Muscle layer of duodenum (tissue), 2 donors: Measurements from ENCODE around the gene ZNF629.
"Not testable (repeated sequence)": the region's sequence is repeated elsewhere in the genome, so short reads cannot be mapped to it uniquely, and the experiment has no call there.

Experiments
- H3K27ac ChIP-seq: one replicate; pipeline ENCODE4 v1.7.0; 2013; ENCODE audit warnings: mild to moderate bottlenecking, low read length
- H3K27me3 ChIP-seq: one replicate; pipeline ENCODE4 v1.7.0; 2013; ENCODE audit warnings: low read depth, mild to moderate bottlenecking, control low read depth, low read length
- H3K36me3 ChIP-seq, 2 donors: one replicate each; pipeline ENCODE4 v1.7.0; 2013; ENCODE audit warnings: low read length in 2 of 2, control low read depth in 1 of 2, mild to moderate bottlenecking in 1 of 2; ENCODE audit not compliant: insufficient read depth in 2 of 2, control insufficient read depth in 1 of 2
- H3K4me1 ChIP-seq, 2 donors: one replicate each; pipeline ENCODE4 v1.7.0; 2013; ENCODE audit warnings: low read length in 2 of 2, mild to moderate bottlenecking in 2 of 2, control low read depth in 1 of 2, moderate library complexity in 1 of 2; ENCODE audit not compliant: insufficient read depth in 2 of 2, control insufficient read depth in 1 of 2
- H3K4me3 ChIP-seq, 2 donors: one replicate each; pipeline ENCODE4 v1.7.0; 2013; ENCODE audit warnings: low read length in 2 of 2, low read depth in 1 of 2, mild to moderate bottlenecking in 1 of 2
- H3K9me3 ChIP-seq, 2 donors: one replicate each; pipeline ENCODE4 v1.7.0; 2013; ENCODE audit warnings: low read length in 2 of 2, control low read depth in 1 of 2, mild to moderate bottlenecking in 1 of 2; ENCODE audit not compliant: control insufficient read depth in 1 of 2
- donor health status: healthy.

ZNF629 gene

GRCh38 chr16:30786936-30787612 is at the start of gene ZNF629:
TSS of gene ZNF629 (minus strand) at chr16:30787205. CDS start at chr16:30784482, 2,723 bp downstream.
- Histone ChIP-seq H3K4me1 (peaks cover 7 to 18% of the 10 kb centered on the region in 2 donors), H3K36me3 (peaks cover 0 to 23% of the 10 kb centered on the region in 2 donors), H3K4me3 (peak within 1 kb of the TSS; percentile 71 to 76), H3K9me3 (no peaks in the 10 kb centered on the region), H3K27me3 (no peaks in the 10 kb centered on the region), H3K27ac (peak within 1 kb of the TSS; percentile 82)

DNA sequence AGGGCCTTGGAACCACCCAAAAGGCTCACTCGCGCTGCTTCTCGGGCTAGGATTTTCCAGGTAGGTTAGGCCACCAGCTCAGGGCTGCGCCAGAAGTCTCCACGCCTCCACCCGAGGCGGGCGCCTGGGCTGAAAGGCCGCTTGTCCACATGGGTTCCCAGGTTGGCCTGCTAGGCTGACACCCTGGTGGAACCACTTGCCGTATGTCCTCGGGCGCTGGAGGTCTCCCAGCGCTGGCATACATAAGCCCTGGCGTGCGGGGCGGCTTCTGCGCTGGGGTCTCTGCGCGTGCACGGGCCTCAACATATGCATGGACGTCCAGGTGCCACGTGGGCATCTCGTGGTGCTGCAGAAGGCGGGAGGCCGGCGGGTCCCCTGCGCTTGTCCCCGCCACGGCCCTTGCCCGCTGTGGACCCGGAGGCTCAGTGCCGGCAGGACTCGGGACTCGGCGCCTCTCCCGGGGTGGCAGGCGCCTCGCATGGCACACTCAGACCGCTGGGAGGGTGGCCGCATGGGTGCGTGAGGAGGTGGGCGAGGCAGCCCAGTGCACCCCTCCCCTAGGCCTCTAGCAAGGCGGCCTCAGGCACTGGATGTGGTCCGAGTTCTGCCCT is 47.2 kb upstream of the ZNF629 start:
- Histone ChIP-seq H3K9me3 (no peaks in the 10 kb centered on the region), H3K27ac (no peak overlapping the region), H3K4me3 (no peak overlapping the region), H3K27me3 (no peaks in the 10 kb centered on the region), H3K36me3 (peaks cover 0 to 8% of the 10 kb centered on the region in 2 donors), H3K4me1 (no peaks in the 10 kb centered on the region)

DNA sequence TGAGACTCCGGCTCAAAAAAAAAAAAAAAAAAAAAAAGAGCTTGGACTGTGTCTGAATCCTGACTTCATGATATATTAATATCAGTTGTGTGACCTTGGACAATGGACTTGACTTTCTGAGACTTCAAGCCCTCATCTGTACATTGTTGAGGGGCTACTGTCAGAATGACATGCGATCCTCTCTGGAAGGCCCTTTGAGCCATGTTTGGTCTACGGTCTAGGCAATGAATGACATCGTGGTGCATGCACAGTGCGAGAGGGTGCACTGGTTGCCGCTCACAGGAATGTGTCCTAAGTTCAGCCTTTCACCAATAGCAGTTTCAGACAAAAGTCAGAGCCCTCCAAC is 43.0 kb upstream of the ZNF629 start:
- Histone ChIP-seq H3K36me3 (peaks cover 0 to 8% of the 10 kb centered on the region in 2 donors), H3K9me3 (no peaks in the 10 kb centered on the region), H3K4me1 (no peaks in the 10 kb centered on the region), H3K4me3 (no peak overlapping the region), H3K27ac (no peak overlapping the region), H3K27me3 (no peaks in the 10 kb centered on the region)

DNA sequence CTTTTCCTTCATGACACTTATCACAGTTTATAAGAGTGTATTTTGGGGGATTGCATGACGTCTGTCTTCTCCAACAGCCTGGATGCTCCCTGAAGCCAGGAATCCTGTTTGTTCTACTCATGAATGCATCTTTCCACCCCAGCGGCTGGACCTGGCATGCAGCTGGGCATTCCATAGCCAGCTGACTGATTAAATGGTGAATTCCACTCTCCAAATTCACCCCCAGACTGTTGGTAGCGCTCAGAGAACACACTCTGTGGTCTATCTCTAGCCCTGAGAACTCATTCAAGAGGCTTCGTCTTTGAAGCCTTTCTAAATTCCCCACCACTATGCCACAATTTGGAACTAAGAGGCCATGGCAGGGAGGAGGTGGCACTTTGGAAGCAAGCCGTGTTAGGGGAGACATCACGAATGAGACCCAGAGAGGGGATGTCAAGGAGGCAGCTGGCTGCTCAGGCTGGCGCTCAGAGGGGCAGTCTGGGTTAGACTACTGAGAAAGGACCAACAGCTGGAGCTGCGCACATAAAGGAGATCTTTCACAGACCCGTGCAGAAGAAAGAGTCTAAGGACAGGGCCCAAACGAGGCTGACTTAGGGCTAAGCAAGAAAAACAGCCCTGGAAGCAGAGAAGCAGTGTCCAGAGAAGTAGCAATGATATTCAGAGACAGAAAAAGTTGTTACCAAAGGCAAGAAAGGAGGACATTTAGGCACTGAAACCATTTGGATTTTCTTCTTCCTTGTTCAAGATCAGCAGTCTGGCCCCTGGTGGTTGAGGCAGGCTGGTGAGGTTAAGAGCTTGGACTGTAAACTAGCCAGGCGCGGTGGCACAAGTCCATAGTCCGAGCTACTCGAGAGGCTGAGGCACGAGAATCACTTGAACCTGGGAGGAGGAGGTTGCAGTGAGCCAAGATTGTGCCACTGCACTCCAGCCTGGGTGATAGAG is 42.4 kb upstream of the ZNF629 start:
- Histone ChIP-seq H3K27ac (peak overlapping the region; percentile 1), H3K4me3 (no peak overlapping the region), H3K9me3 (no peaks in the 10 kb centered on the region), H3K36me3 (peaks cover 0 to 7% of the 10 kb centered on the region in 2 donors), H3K27me3 (no peaks in the 10 kb centered on the region), H3K4me1 (no peaks in the 10 kb centered on the region)

DNA sequence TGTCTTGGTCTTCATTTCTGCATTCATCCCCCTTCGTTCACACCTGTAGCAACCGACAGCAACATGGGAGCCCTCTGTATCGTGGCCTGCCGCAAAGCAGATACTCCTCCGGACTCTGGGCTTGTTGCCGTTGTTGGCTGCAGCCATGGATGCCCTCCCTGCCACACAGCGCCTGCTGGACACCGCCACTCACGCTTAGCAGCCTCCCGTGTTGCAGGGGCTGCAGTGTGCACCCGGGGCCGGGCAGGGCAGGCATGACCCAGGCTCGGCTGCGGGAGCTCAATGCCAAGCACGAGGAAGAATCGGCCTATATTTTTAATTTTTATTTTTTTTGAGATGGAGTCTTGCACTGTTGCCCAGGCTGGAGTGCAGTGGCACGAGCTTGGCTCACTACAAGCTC is 34.9 kb upstream of the ZNF629 start:
- Histone ChIP-seq H3K4me3 (no peak overlapping the region), H3K27me3 (no peaks in the 10 kb centered on the region), H3K9me3 (no peaks in the 10 kb centered on the region), H3K27ac (no peak overlapping the region), H3K4me1 (no peaks in the 10 kb centered on the region), H3K36me3 (no peaks in the 10 kb centered on the region)

DNA sequence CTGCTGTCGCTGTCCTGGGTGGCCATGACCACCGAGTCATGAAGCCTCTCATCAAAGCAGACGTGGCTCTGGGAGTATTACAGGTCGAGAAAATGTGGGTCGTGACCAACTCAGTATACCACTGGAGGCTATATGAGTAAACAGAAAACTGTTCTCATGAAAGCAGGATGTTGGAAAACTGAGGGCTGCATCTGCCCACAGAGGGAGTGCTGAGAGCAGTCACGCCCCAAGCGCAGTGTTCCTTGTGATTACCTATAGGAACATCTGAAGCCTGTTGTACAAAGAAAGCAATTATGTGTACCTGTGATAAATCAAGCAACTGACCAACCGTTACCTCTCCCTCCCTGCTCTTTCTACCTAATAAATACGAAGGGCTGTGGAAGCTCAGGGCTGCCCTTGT is 34.4 kb upstream of the ZNF629 start:
- not testable (repeated sequence) for H3K9me3 ChIP-seq, H3K4me3 ChIP-seq, H3K27ac ChIP-seq, H3K27me3 ChIP-seq, H3K4me1 ChIP-seq, H3K36me3 ChIP-seq

- H3K27ac ChIP-seq, result no peak overlapping the region
These were observed 34.0 kb upstream of the ZNF629 start for GRCh38 chr16:30820952-30821421.

GRCh38 chr16:30816769-30817168 is 29.8 kb upstream of the ZNF629 start:
- Histone ChIP-seq H3K27me3 (no peaks in the 10 kb centered on the region), H3K27ac (no peak overlapping the region), H3K36me3 (no peaks in the 10 kb centered on the region), H3K4me1 (peaks cover 3 to 5% of the 10 kb centered on the region in 2 donors), H3K4me3 (no peak overlapping the region), H3K9me3 (no peaks in the 10 kb centered on the region)

More at GRCh38 chr16:30820952-30821421, 34.0 kb upstream of the ZNF629 start:
- Histone ChIP-seq H3K4me3 (no peak overlapping the region), H3K4me1 (no peaks in the 10 kb centered on the region), H3K9me3 (no peaks in the 10 kb centered on the region), H3K36me3 (no peaks in the 10 kb centered on the region), H3K27me3 (no peaks in the 10 kb centered on the region)

GRCh38 chr16:30813821-30814189 is 26.8 kb upstream of the ZNF629 start:
- Histone ChIP-seq H3K9me3 (no peaks in the 10 kb centered on the region), H3K27me3 (no peaks in the 10 kb centered on the region), H3K36me3 (no peaks in the 10 kb centered on the region), H3K4me1 (peaks cover 3 to 5% of the 10 kb centered on the region in 2 donors), H3K27ac (peak overlapping the region; percentile 89), H3K4me3 (peak overlapping the region; percentile 70)

- not testable (repeated sequence) for H3K9me3 ChIP-seq, H3K4me3 ChIP-seq, H3K27ac ChIP-seq, H3K27me3 ChIP-seq, H3K36me3 ChIP-seq
- H3K4me1 ChIP-seq, result peaks cover 9 to 10% of the 10 kb centered on the region in 2 donors
These were observed 22.7 kb upstream of the ZNF629 start for GRCh38 chr16:30809675-30810074.

- H3K27ac ChIP-seq, H3K27me3 ChIP-seq, H3K36me3 ChIP-seq, H3K4me1 ChIP-seq, H3K9me3 ChIP-seq, H3K4me3 ChIP-seq: not testable (repeated sequence)
These were observed 22.0 kb upstream of the ZNF629 start for GRCh38 chr16:30808890-30809426.
